ENCODE results near the gene EEF1B2. TPM values are rescaled to one million over a fixed set of nuclear protein-coding genes. Genes with fewer than 3 reads are reported as not detected.
"Not testable (repeated sequence)": the region's sequence is repeated elsewhere in the genome, so short reads cannot be mapped to it uniquely, and the experiment has no call there.

Gene EEF1B2
- total RNA-seq, 1 donor from 2014 or later, result 807 TPM

DNA sequence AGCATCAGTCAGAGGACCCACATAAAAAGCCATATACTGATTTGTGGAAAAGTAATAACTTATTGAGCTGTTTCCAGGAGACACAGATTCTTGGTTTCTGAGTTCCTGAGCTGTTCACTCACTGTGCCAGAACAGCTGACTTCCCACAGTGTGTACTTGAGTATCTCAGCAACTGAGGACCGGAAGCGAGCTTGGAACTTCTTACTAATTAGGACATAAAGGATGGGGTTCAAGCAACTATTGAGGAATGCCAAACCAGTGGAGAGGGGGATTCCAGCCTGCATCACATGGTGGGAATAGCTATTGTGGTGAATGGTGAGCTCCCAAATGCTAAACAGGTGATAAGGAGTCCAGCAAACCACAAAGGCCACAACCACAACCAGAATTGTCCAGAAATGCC, 16.4 kb downstream of the EEF1B2 start:
- H3K36me3 ChIP-seq, result peaks cover 4% of the 10 kb centered on the region
- H3F3A ChIP-seq (ENCODE audit: low read depth), result no peaks in the 10 kb centered on the region
- Mint-ChIP-seq H3K9me3 (peaks cover 4% of the 10 kb centered on the region), H3K36me3 (peaks cover 4% of the 10 kb centered on the region), H3K4me3 (no peak overlapping the region), H3K27me3 (ENCODE audit: insufficient read depth, low read depth) (peaks cover 2% of the 10 kb centered on the region), H3K4me1 (no peaks in the 10 kb centered on the region), H3K27ac (no peak overlapping the region)
- no peak for DNase-seq (ENCODE audit: low spot score)
- TF ChIP-seq EZH2 (IDR thresholded peaks at IDR 0.05) (no peak), EZH2phosphoT487 (IDR thresholded peaks at IDR 0.05) (no peak)
- TF ChIP-seq, protein P1, sequence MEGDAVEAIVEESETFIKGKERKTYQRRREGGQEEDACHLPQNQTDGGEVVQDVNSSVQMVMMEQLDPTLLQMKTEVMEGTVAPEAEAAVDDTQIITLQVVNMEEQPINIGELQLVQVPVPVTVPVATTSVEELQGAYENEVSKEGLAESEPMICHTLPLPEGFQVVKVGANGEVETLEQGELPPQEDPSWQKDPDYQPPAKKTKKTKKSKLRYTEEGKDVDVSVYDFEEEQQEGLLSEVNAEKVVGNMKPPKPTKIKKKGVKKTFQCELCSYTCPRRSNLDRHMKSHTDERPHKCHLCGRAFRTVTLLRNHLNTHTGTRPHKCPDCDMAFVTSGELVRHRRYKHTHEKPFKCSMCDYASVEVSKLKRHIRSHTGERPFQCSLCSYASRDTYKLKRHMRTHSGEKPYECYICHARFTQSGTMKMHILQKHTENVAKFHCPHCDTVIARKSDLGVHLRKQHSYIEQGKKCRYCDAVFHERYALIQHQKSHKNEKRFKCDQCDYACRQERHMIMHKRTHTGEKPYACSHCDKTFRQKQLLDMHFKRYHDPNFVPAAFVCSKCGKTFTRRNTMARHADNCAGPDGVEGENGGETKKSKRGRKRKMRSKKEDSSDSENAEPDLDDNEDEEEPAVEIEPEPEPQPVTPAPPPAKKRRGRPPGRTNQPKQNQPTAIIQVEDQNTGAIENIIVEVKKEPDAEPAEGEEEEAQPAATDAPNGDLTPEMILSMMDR (IDR thresholded peaks at IDR 0.05), result no peak
- no peaks in the 10 kb centered on the region for H3K79me2 ChIP-seq (ENCODE audit: low read depth)
- H3K9me3 ChIP-seq (ENCODE audit: low read depth), result no peaks in the 10 kb centered on the region
- no peaks in the 10 kb centered on the region for H3K27me3 ChIP-seq
- H3K27ac ChIP-seq, result no peak overlapping the region
- H2AFZ ChIP-seq (replicated peaks), result no peak overlapping the region
- H4K20me1 ChIP-seq (ENCODE audit: low read depth), result no peaks in the 10 kb centered on the region
- H3K9ac ChIP-seq, result no peak overlapping the region
- no peak overlapping the region for H3K4me3 ChIP-seq
- no peak overlapping the region for H3K4me2 ChIP-seq
- no peaks in the 10 kb centered on the region for H3K4me1 ChIP-seq

DNA sequence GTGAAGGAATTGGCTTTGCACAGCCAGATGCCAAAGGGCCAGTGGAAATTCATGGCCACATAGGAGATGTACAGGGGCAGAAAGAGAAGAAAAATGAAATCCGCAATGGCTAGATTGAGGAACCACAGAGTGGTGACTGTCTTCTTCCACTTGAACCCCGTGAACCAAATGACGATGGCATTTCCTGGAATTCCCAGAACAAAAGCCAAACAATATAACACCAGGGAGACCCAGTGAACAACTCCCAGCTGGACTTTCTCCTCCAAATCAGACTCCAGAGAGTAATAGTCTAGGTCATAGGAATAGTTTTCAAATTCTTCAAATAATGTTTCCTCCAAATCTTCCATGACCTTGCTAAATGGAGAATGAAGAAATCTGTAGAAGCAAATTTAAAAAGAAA, 17.2 kb downstream of the EEF1B2 start:
- H3K4me1 Mint-ChIP-seq, result no peaks in the 10 kb centered on the region

DNA sequence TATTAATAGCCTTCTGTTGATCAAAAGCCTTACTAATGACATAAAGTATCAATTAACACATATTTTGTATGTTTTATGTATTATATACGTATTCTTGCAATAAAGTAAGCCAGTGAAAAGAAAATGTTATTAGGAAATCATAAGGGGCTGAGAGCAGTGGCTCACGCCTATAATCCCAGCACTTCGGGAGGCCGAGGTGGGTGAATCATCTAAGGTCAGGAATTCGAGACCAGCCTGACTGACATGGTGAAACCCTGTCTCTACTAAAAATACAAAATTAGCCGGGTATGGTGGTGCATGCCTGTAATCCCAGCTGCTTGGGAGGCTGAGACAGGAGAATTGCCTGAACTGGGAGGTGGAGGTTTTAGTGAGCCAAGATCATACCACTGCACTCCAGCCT, 21.8 kb downstream of the EEF1B2 start:
- not testable (repeated sequence) for H3K27ac Mint-ChIP-seq, H3K9me3 Mint-ChIP-seq

More for the DNA sequence above, 17.2 kb downstream of the EEF1B2 start:
- DNase-seq (ENCODE audit: low spot score), result no peak
- H4K20me1 ChIP-seq (ENCODE audit: low read depth), result no peaks in the 10 kb centered on the region
- H3K27ac ChIP-seq, result no peak overlapping the region
- Mint-ChIP-seq H3K27ac (no peak overlapping the region), H3K36me3 (peaks cover 4% of the 10 kb centered on the region), H3K4me3 (no peak overlapping the region), H3K27me3 (ENCODE audit: insufficient read depth, low read depth) (peaks cover 2% of the 10 kb centered on the region), H3K9me3 (peaks cover 4% of the 10 kb centered on the region)
- H3K27me3 ChIP-seq, result no peaks in the 10 kb centered on the region
- no peak overlapping the region for H3K4me2 ChIP-seq
- no peak overlapping the region for H3K4me3 ChIP-seq
- no peak overlapping the region for H3K9ac ChIP-seq
- H3K4me1 ChIP-seq, result no peaks in the 10 kb centered on the region
- H2AFZ ChIP-seq (replicated peaks), result no peak overlapping the region
- no peaks in the 10 kb centered on the region for H3K9me3 ChIP-seq (ENCODE audit: low read depth)
- TF ChIP-seq EZH2 (IDR thresholded peaks at IDR 0.05) (no peak), EZH2phosphoT487 (IDR thresholded peaks at IDR 0.05) (no peak)
- TF ChIP-seq, protein P1 (IDR thresholded peaks at IDR 0.05), result no peak
- H3F3A ChIP-seq (ENCODE audit: low read depth), result no peaks in the 10 kb centered on the region
- peaks cover 4% of the 10 kb centered on the region for H3K36me3 ChIP-seq
- no peaks in the 10 kb centered on the region for H3K79me2 ChIP-seq (ENCODE audit: low read depth)

DNA sequence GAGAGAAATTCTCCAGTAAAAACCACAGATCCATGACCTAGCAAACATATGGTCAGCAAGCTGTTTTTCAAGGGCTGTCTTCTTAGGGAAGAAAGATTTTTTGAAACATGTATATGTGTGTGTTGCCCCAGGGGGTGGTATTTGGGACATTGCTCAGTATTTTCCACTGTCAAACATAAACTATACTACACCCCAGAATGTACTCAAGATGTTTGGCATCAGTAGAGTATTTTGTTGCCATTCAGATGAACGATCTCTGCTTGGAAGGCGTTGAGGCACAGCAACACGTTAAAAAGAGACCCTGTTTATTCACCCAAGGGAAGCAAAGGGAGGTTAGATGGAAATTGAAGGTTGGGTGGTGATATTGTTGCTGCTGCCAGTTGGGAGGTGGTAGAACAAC, 30.0 kb downstream of the EEF1B2 start:
- Histone ChIP-seq H3K79me2 (ENCODE audit: low read depth) (no peaks in the 10 kb centered on the region), H3K4me2 (no peak overlapping the region), H4K20me1 (ENCODE audit: low read depth) (no peaks in the 10 kb centered on the region), H3F3A (ENCODE audit: low read depth) (no peaks in the 10 kb centered on the region), H2AFZ (replicated peaks) (no peak overlapping the region), H3K27ac (no peak overlapping the region), H3K4me3 (no peak overlapping the region), H3K4me1 (no peaks in the 10 kb centered on the region), H3K36me3 (no peaks in the 10 kb centered on the region), H3K27me3 (no peaks in the 10 kb centered on the region), H3K9ac (no peak overlapping the region), H3K9me3 (ENCODE audit: low read depth) (no peaks in the 10 kb centered on the region)
- no peak for TF ChIP-seq EZH2phosphoT487 (IDR thresholded peaks at IDR 0.05)
- TF ChIP-seq, protein P1 (IDR thresholded peaks at IDR 0.05), result no peak
- no peak for TF ChIP-seq EZH2 (IDR thresholded peaks at IDR 0.05)
- Mint-ChIP-seq H3K4me1 (no peaks in the 10 kb centered on the region), H3K27me3 (ENCODE audit: insufficient read depth, low read depth) (peaks cover 5% of the 10 kb centered on the region), H3K36me3 (no peaks in the 10 kb centered on the region), H3K9me3 (no peaks in the 10 kb centered on the region), H3K4me3 (no peak overlapping the region), H3K27ac (no peak overlapping the region)
- DNase-seq (ENCODE audit: low spot score), result no peak

More for the DNA sequence above, 21.8 kb downstream of the EEF1B2 start:
- H3K36me3 ChIP-seq; H3F3A ChIP-seq (ENCODE audit: low read depth); H3K27me3 ChIP-seq; H3K4me1 Mint-ChIP-seq; H3K4me3 Mint-ChIP-seq; H3K79me2 ChIP-seq (ENCODE audit: low read depth); H3K9me3 ChIP-seq (ENCODE audit: low read depth); DNase-seq (ENCODE audit: low spot score); H3K4me1 ChIP-seq; H4K20me1 ChIP-seq (ENCODE audit: low read depth); H3K9ac ChIP-seq; H3K36me3 Mint-ChIP-seq; H3K4me2 ChIP-seq; H3K27ac ChIP-seq; H3K27me3 Mint-ChIP-seq (ENCODE audit: insufficient read depth, low read depth); H3K4me3 ChIP-seq; H2AFZ ChIP-seq (replicated peaks): not testable (repeated sequence)

All from neural progenitor cell (in vitro differentiated cells).